HG03378 (cell line): ENCODE measurements around the gene SBNO2.

Source experiments
- ATAC-seq: cut with Tn5 transposase; IDR thresholded peaks from one replicate; pipeline ENCODE4 v1.9.1; 2021; ENCODE audit warnings: mild to moderate bottlenecking, moderate library complexity; ENCODE audit not compliant: unreplicated experiment

The SBNO2 gene, protein sequence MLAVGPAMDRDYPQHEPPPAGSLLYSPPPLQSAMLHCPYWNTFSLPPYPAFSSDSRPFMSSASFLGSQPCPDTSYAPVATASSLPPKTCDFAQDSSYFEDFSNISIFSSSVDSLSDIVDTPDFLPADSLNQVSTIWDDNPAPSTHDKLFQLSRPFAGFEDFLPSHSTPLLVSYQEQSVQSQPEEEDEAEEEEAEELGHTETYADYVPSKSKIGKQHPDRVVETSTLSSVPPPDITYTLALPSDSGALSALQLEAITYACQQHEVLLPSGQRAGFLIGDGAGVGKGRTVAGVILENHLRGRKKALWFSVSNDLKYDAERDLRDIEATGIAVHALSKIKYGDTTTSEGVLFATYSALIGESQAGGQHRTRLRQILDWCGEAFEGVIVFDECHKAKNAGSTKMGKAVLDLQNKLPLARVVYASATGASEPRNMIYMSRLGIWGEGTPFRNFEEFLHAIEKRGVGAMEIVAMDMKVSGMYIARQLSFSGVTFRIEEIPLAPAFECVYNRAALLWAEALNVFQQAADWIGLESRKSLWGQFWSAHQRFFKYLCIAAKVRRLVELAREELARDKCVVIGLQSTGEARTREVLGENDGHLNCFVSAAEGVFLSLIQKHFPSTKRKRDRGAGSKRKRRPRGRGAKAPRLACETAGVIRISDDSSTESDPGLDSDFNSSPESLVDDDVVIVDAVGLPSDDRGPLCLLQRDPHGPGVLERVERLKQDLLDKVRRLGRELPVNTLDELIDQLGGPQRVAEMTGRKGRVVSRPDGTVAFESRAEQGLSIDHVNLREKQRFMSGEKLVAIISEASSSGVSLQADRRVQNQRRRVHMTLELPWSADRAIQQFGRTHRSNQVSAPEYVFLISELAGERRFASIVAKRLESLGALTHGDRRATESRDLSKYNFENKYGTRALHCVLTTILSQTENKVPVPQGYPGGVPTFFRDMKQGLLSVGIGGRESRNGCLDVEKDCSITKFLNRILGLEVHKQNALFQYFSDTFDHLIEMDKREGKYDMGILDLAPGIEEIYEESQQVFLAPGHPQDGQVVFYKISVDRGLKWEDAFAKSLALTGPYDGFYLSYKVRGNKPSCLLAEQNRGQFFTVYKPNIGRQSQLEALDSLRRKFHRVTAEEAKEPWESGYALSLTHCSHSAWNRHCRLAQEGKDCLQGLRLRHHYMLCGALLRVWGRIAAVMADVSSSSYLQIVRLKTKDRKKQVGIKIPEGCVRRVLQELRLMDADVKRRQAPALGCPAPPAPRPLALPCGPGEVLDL (N-terminal part only)

GRCh38 chr19:1173845-1174809, at the start of gene SBNO2:
SBNO2 (minus strand) TSS chr19:1174268; CDS start chr19:1154276, 19,992 bp downstream.
- ATAC-seq: no peak

DNA sequence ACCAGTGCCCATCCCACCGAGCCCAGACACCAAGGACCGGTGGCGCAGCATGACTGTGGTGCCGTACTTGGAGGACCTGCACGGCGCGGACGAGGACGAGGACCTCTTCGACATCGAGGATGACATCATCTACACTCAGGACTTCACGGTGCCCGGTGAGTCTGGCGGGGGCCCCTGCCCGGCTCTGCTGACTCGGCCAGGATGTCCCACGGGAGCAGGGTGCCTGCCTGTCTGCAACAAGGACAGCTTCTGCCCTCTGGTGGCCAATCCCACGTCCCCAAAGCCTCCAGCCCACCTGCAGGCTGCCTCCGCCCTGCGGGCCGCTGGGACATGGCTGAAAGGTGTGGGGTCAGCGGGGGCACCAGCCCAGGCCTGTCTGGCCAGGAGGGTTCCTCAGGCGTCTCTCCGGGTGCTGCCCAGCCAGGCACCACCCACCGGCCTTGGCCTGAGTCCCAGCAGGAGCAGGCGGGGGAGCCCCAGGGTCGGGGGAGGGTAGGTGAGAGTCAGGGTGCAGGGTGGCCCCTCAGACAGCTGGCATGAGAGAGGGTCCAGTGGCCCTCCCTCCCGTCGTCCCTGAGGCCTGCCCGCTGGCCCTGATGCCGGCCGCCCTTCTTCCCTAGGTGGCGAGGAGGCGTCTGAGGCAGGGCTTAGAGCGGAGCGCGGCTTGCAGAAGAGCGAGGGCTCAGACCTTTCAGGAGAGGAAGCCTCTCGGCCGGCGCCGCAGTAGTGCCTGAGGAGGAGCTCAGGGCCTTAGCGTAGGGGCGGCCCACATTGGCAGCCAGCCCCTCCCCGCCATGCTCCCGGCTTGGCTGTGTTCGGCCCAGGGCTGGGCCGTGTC, 49.2 kb upstream of the SBNO2 start:
- ATAC-seq: no peak

DNA sequence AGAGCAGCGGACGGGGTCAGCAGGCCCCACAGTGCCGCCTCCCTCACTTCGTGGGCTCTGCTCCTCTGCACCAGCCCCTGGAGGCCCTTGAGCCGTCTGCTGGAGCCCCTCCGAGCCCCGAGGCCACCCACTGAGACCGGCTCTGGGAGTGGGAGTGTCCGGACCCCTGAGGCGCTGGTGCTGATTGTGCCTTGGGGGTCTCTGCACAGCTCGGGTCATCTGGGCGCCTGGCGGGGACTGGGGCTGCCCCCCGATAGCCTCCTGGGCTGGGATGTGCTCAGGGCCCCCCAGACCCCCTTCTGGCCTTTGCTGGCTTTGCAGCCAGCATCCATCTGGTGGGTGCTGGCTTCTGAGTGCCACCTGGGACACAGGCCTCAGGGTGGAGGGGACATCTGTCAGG, 48.3 kb upstream of the SBNO2 start:
- no peak for ATAC-seq

GRCh38 chr19:1221904-1222255, 47.8 kb upstream of the SBNO2 start:
- ATAC-seq: no peak

- no peak for ATAC-seq
These were observed 47.2 kb upstream of the SBNO2 start for GRCh38 chr19:1220976-1221903.

GRCh38 chr19:1220477-1220930, 46.4 kb upstream of the SBNO2 start:
- no peak for ATAC-seq

- ATAC-seq: no peak
These were observed 45.9 kb upstream of the SBNO2 start for GRCh38 chr19:1219786-1220476.

DNA sequence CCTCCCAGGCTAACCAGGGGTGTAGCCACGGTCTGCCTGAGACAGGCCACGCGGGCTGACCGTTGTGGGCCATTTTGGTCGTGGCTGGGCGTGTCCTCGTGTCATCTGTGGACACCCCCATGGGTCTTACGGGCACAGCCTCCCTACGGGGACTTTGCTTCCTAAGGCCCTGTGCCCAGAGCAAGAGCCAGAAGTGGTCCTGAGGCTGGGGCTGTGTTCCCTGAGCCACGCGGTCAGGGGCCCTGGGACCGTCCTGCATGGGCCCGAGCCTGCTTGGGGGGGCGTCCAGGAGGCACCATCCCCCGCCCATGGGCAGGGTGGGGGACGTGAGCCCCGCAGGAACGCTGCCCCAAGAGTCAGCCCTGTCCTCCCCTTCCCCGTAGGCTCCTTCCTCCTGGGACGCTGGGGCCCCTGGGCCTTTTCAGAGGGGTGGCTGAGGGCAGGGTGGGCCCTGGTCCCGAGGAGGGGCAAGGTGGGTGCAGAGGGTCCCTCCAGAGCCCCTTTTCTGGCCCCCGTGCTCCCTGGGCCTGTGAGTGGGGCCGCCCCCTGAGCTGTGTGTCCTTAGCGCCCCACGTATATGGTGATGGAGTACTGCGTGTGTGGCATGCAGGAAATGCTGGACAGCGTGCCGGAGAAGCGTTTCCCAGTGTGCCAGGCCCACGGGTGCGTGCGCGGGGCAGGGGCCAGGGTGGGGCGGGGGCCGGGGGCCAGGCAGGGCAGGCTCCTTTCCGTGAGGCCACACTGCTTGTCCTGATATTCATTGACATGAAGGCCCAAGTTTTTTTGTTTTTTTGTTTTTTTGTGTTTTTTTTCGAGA, 44.9 kb upstream of the SBNO2 start:
- no peak for ATAC-seq

GRCh38 chr19:1217366-1217765, 43.3 kb upstream of the SBNO2 start:
- no peak for ATAC-seq

DNA sequence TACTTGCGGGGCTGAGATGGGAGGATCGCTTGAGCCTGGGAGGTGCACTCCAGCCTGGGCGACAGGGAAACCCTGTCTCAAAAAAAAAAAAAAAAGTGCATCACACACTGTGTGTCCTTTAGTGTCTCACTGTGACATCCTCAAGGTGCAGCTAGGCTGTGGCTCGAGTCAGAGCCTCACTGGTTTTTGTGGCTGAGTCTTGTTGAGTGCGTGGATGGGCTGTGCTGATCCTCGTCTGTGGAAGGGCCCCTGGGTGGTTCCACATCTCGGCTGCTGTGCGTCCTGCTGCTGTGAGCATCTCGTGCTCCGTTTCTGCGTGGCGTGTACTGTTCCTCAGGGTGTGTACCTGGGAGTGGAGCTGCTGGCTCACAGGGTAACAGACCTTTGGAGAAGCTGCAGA, 42.7 kb upstream of the SBNO2 start:
- no peak for ATAC-seq

- ATAC-seq: no peak
These were observed 41.0 kb upstream of the SBNO2 start for GRCh38 chr19:1214862-1215731.

DNA sequence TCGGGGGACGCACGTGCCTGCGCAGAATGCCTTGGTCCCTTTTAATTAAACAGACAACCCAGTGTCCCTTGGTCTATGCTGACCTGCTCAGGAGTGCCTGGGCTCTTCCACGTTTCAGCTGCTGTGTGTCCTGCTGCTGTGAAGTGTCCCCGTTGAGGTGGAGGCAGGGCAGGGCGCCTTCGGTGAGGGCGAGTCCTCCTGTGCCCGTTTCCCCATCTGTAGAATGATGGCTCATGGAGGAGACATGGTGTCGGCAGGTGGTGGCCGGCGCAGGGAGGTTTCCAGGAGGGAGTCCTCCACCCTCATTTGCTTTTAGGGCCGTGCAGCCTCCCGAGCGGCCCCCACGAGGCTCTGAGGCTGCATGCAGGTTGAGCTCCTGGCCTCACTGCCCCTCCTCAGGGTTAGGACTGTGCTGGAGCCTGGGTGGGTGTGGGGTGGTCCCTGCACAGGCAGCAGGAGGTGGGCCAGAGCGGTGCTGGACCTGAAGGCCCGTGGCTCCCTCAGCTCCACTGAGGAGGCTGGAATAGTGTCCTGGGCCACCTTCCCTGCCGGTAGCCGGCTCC, 40.3 kb upstream of the SBNO2 start:
- ATAC-seq: no peak

- ATAC-seq: no peak
These were observed 39.6 kb upstream of the SBNO2 start for GRCh38 chr19:1213391-1214286.

- ATAC-seq: no peak
These were observed 37.6 kb upstream of the SBNO2 start for GRCh38 chr19:1211494-1212234.
